Mucosa of descending colon (tissue), 3 donors: ENCODE measurements around the gene SLC2A13. TPM values are rescaled to one million over a fixed set of nuclear protein-coding genes. Genes with fewer than 3 reads are reported as not detected.

Source experiments
- ATAC-seq: fragments of 200-7000 bp; cut with Tn5 transposase; one replicate; pipeline ENCODE4 v1.9.1; 2020; ENCODE audit warnings: mild to moderate bottlenecking, moderate library complexity
- DNase-seq, 3 donors: peaks; one replicate each; pipeline ENCODE4 v3.0.0-alpha.2; 2020
- H3K36me3 ChIP-seq: fragments of 200-600 bp; one replicate; pipeline ENCODE4 v1.8.0; 2021; ENCODE audit warnings: low read depth, mild to moderate bottlenecking
- H3K4me1 ChIP-seq: fragments of 200-600 bp; one replicate; pipeline ENCODE4 v1.8.0; 2021; ENCODE audit warnings: low read depth, mild to moderate bottlenecking
- H3K4me3 ChIP-seq: fragments of 200-600 bp; one replicate; pipeline ENCODE4 v1.8.0; 2021; ENCODE audit warnings: mild to moderate bottlenecking
- H3K9me3 ChIP-seq: fragments of 200-600 bp; one replicate; pipeline ENCODE4 v1.8.0; 2021; ENCODE audit warnings: mild to moderate bottlenecking
- intact Hi-C, 2 donors: fragments of 100-400 bp; cut with DNase I in 1 of 2; cut with micrococcal nuclease in 1 of 2; formaldehyde crosslinking; loops; one replicate each; pipeline versions ENCODE4 v1.11.0 to v1.11.1; 2022; cut with DNase I, micrococcal nuclease
- total RNA-seq, 3 donors: library from RNA; stranded (reverse); fragmentation: NEBNext Ultra II Directional in 2 of 3; extraction: Animal tissue kit (Norgen Biotek cat#: 25700) in 2 of 3; gene quantifications; one replicate each; pipeline versions ENCODE4 v1.2.1 to v1.2.4, GENCODE V29; 2021 to 2023
- TF ChIP-seq, protein P1 (sequence below): fragments of 200-600 bp; IDR thresholded peaks from one replicate; pipeline ENCODE4 v1.8.0; 2022; ENCODE audit warnings: antibody characterized with exemption, mild to moderate bottlenecking
- donor health status: DM: no; HTN: no; CAD: no; lungs with moderate emphysema.
- donor health status: DM: no; HTN: no; CAD: no.
- donor health status: DM: no; HTN: yes; CAD: no.

The SLC2A13 gene
- total RNA-seq, 3 donors from 2014 or later, result 25.0 to 41.8 (median 34.1) TPM

DNA sequence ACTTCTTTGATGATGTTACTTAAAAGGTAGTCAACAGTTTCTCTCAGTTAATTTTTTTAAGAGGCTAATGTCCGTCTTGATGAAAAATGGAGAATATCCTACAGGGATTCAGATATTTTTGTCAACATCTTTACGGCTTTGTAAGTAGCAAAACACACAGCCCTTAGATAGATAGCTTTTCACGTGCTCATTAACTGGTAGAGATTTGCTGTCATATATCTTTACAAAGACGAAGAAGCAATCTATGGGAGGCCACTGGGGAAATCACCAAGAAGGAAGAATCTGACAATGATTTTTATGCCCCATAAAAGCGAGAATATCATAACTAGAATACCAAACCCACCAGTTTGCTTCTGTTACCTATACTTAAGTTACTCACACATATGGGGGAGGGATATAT, 121.2 kb downstream of the SLC2A13 start:
- no peaks in the 10 kb centered on the region for H3K4me1 ChIP-seq
- no peaks in the 10 kb centered on the region for H3K9me3 ChIP-seq
- ATAC-seq, result no peak
- intact Hi-C loops, result no loop called here
- H3K36me3 ChIP-seq, result no peaks in the 10 kb centered on the region
- TF ChIP-seq, protein P1, sequence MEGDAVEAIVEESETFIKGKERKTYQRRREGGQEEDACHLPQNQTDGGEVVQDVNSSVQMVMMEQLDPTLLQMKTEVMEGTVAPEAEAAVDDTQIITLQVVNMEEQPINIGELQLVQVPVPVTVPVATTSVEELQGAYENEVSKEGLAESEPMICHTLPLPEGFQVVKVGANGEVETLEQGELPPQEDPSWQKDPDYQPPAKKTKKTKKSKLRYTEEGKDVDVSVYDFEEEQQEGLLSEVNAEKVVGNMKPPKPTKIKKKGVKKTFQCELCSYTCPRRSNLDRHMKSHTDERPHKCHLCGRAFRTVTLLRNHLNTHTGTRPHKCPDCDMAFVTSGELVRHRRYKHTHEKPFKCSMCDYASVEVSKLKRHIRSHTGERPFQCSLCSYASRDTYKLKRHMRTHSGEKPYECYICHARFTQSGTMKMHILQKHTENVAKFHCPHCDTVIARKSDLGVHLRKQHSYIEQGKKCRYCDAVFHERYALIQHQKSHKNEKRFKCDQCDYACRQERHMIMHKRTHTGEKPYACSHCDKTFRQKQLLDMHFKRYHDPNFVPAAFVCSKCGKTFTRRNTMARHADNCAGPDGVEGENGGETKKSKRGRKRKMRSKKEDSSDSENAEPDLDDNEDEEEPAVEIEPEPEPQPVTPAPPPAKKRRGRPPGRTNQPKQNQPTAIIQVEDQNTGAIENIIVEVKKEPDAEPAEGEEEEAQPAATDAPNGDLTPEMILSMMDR, result no peak
- no peak overlapping the region for H3K4me3 ChIP-seq
- DNase-seq, result no peak

DNA sequence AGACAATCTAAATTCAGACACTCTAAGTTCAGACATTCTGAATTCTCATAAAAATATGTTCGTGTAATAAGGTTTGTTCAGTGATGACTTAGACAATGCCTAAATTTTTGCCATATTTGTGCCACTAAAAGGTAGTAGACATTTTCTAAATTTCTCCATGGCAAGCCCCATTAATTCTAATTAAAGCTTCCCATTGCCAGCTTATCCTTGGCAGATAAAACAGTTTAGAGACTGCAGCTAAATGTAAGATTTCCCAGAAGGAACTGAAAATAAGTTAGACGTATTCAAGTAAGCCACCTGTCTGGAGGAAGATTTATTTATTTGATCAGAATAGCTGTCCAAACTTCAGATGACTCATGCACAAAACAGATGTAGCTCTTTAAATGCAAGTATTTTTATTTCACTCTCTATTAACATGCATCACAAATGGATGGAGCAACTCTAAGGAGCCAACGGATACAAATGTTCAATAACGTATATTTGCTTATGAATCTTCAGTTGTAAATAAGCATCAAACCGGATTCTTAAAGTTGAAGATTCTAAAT, 130.4 kb downstream of the SLC2A13 start:
- H3K36me3 ChIP-seq, result no peaks in the 10 kb centered on the region
- intact Hi-C loops, result no loop called here
- ATAC-seq, result no peak
- no peak for DNase-seq
- no peaks in the 10 kb centered on the region for H3K9me3 ChIP-seq
- TF ChIP-seq, protein P1, result no peak
- no peaks in the 10 kb centered on the region for H3K4me1 ChIP-seq
- H3K4me3 ChIP-seq, result no peak overlapping the region

DNA sequence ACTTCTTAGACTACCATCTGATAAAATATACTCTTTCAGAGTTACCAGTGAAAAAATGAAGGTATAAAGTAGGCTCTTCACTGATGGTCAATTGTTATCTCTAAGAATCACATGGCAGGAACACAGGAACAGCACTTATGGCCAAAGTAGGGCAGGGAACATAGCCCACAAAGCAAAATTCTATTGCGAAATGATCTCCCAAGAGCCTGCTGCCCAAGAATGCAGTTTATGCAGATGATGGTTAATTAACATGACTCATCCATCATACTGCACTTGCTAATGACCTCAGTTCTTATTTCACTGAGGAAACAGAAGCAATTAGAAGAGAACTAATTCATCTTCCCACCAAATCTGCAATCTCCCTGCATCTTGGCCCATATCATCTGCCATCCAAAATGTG, 133.8 kb downstream of the SLC2A13 start:
- no peaks in the 10 kb centered on the region for H3K4me1 ChIP-seq
- H3K36me3 ChIP-seq, result no peaks in the 10 kb centered on the region
- H3K4me3 ChIP-seq, result no peak overlapping the region
- TF ChIP-seq, protein P1, result no peak
- DNase-seq (no peak), ATAC-seq (no peak)
- intact Hi-C loops, result no loop called here
- peaks cover 2% of the 10 kb centered on the region for H3K9me3 ChIP-seq

DNA sequence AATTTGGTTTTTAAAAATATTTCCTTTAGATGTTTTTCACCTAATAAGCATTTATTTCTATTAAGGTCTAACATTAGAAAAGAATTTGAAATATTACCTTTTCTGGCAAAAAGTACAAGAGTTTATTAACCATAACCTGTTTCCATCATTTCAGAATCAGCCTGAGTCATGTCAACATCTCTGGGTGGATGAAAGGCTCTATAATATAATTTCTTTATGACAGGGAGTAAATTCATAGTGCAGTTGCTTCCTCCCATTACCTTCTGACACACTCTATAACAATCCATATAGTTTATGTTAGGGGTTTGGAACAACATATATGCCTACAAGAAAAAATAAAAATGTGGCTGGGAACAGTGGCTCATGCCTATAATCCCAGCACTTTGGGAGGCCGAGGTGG, 134.5 kb downstream of the SLC2A13 start:
- Histone ChIP-seq H3K4me1 (no peaks in the 10 kb centered on the region), H3K4me3 (no peak overlapping the region), H3K9me3 (peaks cover 2% of the 10 kb centered on the region), H3K36me3 (no peaks in the 10 kb centered on the region)
- TF ChIP-seq, protein P1, result no peak
- intact Hi-C loops, result no loop called here
- ATAC-seq, result peak; percentile 85
- no peak for DNase-seq

DNA sequence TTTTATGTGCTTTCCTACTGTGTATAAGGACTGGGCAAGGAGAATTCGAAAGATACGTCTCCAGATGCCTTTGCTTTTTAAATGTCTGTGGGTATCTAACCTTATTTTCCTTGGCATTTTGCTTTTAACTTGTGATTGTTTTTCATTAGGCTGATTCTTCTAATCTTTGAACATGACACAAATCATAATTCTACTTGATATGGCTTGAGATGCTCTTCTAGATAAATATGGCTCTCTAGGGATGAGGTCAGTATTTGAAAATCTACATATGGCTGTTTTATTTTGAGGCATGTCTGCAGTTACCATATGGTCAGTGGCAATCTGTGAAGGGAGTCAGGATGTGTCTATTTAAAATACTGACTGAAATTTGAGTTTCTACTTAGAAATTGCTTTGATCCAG, 139.2 kb downstream of the SLC2A13 start:
- no peaks in the 10 kb centered on the region for H3K36me3 ChIP-seq
- intact Hi-C loops, result no loop called here
- ATAC-seq (no peak), DNase-seq (no peak)
- TF ChIP-seq, protein P1, result no peak
- H3K4me1 ChIP-seq, result no peaks in the 10 kb centered on the region
- peaks cover 2% of the 10 kb centered on the region for H3K9me3 ChIP-seq
- no peak overlapping the region for H3K4me3 ChIP-seq

DNA sequence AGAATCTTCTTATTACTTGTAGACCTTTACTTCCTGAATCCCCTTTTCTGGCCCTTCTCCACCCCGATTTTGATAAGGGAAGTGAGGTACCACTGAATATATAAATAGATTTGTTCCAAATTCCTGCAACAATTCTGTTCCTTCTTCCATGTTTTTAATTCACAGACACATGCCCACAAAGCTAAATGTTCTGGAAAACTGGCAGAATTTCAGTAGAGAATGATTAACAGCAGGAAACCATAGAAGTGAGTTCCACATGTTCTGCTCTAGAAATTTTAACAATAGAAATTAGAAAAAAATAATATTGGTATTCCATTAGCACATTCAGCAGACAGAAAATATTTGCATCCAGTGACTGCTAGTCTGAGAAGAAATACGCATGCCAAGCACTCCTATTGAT, 139.6 kb downstream of the SLC2A13 start:
- ATAC-seq (no peak), DNase-seq (no peak)
- TF ChIP-seq, protein P1, result no peak
- intact Hi-C loops, result no loop called here
- Histone ChIP-seq H3K4me1 (no peaks in the 10 kb centered on the region), H3K36me3 (no peaks in the 10 kb centered on the region), H3K9me3 (peaks cover 2% of the 10 kb centered on the region), H3K4me3 (no peak overlapping the region)
